Measurements from ENCODE around the gene PITPNM3. TPM values are rescaled to one million over a fixed set of nuclear protein-coding genes. Genes with fewer than 3 reads are reported as not detected.

The PITPNM3 gene
- total RNA-seq, 1 experiment from 2014 or later, result 0.44 TPM

- in situ Hi-C loops (cut with HindIII; ENCODE audit: low pct_unique_long_range_greater_than_20kb, low sequenced_read_pairs), result no loop called here
- BruUV-seq (replicated peaks), result no TSS peak
- intact Hi-C loops (cut with micrococcal nuclease; ENCODE audit: unreplicated experiment), result no loop called here
- Histone ChIP-seq H3K36me3 (ENCODE audit: control insufficient read depth, insufficient read depth, low read length) (no peaks in the 10 kb centered on the region), H3K27ac (ENCODE audit: low read length) (no peak overlapping the region), H3K4me1 (ENCODE audit: control insufficient read depth, insufficient read depth, low read length) (no peaks in the 10 kb centered on the region), H3K4me3 (ENCODE audit: low read depth in 2 of 2, low read length in 2 of 2) (no peak overlapping the region), H3K9me3 (ENCODE audit: control insufficient read depth, insufficient read depth, low read depth, low read length) (no peaks in the 10 kb centered on the region), H3K27me3 (ENCODE audit: control insufficient read depth, insufficient read depth, low read length) (no peaks in the 10 kb centered on the region)
- CTCF ChIA-PET, result no interaction called here
- POLR2A ChIA-PET, result no interaction called here
- DNase-seq (ENCODE audit: low read depth, low spot score), result no peak
- ATAC-seq, result no peak
- TF ChIP-seq TCF7L2 (IDR thresholded peaks at IDR 0.05; ENCODE audit: low read depth, low read length), result no peak
- TF ChIP-seq SIN3A (IDR thresholded peaks at IDR 0.05; ENCODE audit: borderline replicate concordance, insufficient read depth, low read depth, low read length), result no peak
- no peak for TF ChIP-seq POLR2AphosphoS5 (IDR thresholded peaks at IDR 0.05; ENCODE audit: low read depth, low read length)
- TF ChIP-seq CTCF (IDR thresholded peaks at IDR 0.05), result no peak
- TF ChIP-seq REST (IDR thresholded peaks at IDR 0.05; ENCODE audit: insufficient read depth in 1 of 2, low read depth in 2 of 2, low read length in 1 of 2), result no peak
Observed at GRCh38 chr17:6548034-6548433, 8.3 kb downstream of the PITPNM3 start.

GRCh38 chr17:6547336-6547735 is 9.0 kb downstream of the PITPNM3 start:
- in situ Hi-C loops (cut with HindIII; ENCODE audit: low pct_unique_long_range_greater_than_20kb, low sequenced_read_pairs), result no loop called here
- Histone ChIP-seq H3K4me1 (ENCODE audit: control insufficient read depth, insufficient read depth, low read length) (no peaks in the 10 kb centered on the region), H3K4me3 (ENCODE audit: low read depth in 2 of 2, low read length in 2 of 2) (no peak overlapping the region), H3K36me3 (ENCODE audit: control insufficient read depth, insufficient read depth, low read length) (no peaks in the 10 kb centered on the region), H3K27ac (ENCODE audit: low read length) (no peak overlapping the region), H3K27me3 (ENCODE audit: control insufficient read depth, insufficient read depth, low read length) (no peaks in the 10 kb centered on the region), H3K9me3 (ENCODE audit: control insufficient read depth, insufficient read depth, low read depth, low read length) (no peaks in the 10 kb centered on the region)
- no TSS peak for BruUV-seq (replicated peaks)
- ChIA-PET POLR2A (no interaction called here), CTCF (no interaction called here)
- no peak for TF ChIP-seq TCF7L2 (IDR thresholded peaks at IDR 0.05; ENCODE audit: low read depth, low read length)
- TF ChIP-seq SIN3A (IDR thresholded peaks at IDR 0.05; ENCODE audit: borderline replicate concordance, insufficient read depth, low read depth, low read length), result no peak
- ATAC-seq (no peak), DNase-seq (ENCODE audit: low read depth, low spot score) (no peak)
- intact Hi-C loops (cut with micrococcal nuclease; ENCODE audit: unreplicated experiment), result no loop called here

- ChIA-PET CTCF (no interaction called here), POLR2A (no interaction called here)
- DNase-seq (ENCODE audit: low read depth, low spot score) (no peak), ATAC-seq (no peak)
- no peaks in the 10 kb centered on the region for H3K27me3 ChIP-seq (ENCODE audit: control insufficient read depth, insufficient read depth, low read length)
- intact Hi-C loops (cut with micrococcal nuclease; ENCODE audit: unreplicated experiment), result no loop called here
- H3K4me1 ChIP-seq (ENCODE audit: control insufficient read depth, insufficient read depth, low read length), result no peaks in the 10 kb centered on the region
- H3K36me3 ChIP-seq (ENCODE audit: control insufficient read depth, insufficient read depth, low read length), result no peaks in the 10 kb centered on the region
- H3K9me3 ChIP-seq (ENCODE audit: control insufficient read depth, insufficient read depth, low read depth, low read length), result no peaks in the 10 kb centered on the region
- no peak overlapping the region for H3K4me3 ChIP-seq (ENCODE audit: low read depth in 2 of 2, low read length in 2 of 2)
- no peak for TF ChIP-seq POLR2AphosphoS5 (IDR thresholded peaks at IDR 0.05; ENCODE audit: low read depth, low read length)
- no peak for TF ChIP-seq REST (IDR thresholded peaks at IDR 0.05; ENCODE audit: insufficient read depth in 1 of 2, low read depth in 2 of 2, low read length in 1 of 2)
- no peak for TF ChIP-seq SIN3A (IDR thresholded peaks at IDR 0.05; ENCODE audit: borderline replicate concordance, insufficient read depth, low read depth, low read length)
- no peak for TF ChIP-seq TCF7L2 (IDR thresholded peaks at IDR 0.05; ENCODE audit: low read depth, low read length)
- no peak for TF ChIP-seq CTCF (IDR thresholded peaks at IDR 0.05)
- no TSS peak for BruUV-seq (replicated peaks)
- H3K27ac ChIP-seq (ENCODE audit: low read length), result no peak overlapping the region
- in situ Hi-C loops (cut with HindIII; ENCODE audit: low pct_unique_long_range_greater_than_20kb, low sequenced_read_pairs), result no loop called here
Observed at GRCh38 chr17:6546069-6546718, 10.2 kb downstream of the PITPNM3 start.
